Lower lobe of right lung (tissue), 2 donors: ENCODE results near the gene CCT3. TPM values are rescaled to one million over a fixed set of nuclear protein-coding genes. Genes with fewer than 3 reads are reported as not detected.

Experiments
- ATAC-seq, 2 donors: fragments of 200-7000 bp; cut with Tn5 transposase; one replicate each; pipeline ENCODE4 v1.9.1; 2020 to 2022; ENCODE audit warnings: mild to moderate bottlenecking in 2 of 2, moderate library complexity in 2 of 2
- DNase-seq: peaks from one replicate; pipeline ENCODE4 v3.0.0-alpha.2; 2020
- H3K27ac ChIP-seq: fragments of 200-600 bp; one replicate; pipeline ENCODE4 v1.8.0; 2022
- H3K27me3 ChIP-seq: fragments of 200-600 bp; one replicate; pipeline ENCODE4 v1.8.0; 2022; ENCODE audit warnings: low read depth
- H3K36me3 ChIP-seq: fragments of 200-600 bp; one replicate; pipeline ENCODE4 v1.8.0; 2022; ENCODE audit warnings: mild to moderate bottlenecking
- H3K4me1 ChIP-seq: fragments of 200-600 bp; one replicate; pipeline ENCODE4 v1.8.0; 2022
- H3K4me3 ChIP-seq: fragments of 200-600 bp; one replicate; pipeline ENCODE4 v1.8.0; 2022; ENCODE audit warnings: mild to moderate bottlenecking
- H3K9me3 ChIP-seq: fragments of 200-600 bp; one replicate; pipeline ENCODE4 v1.8.0; 2022
- intact Hi-C: fragments of 100-400 bp; cut with DNase I; formaldehyde crosslinking; loops from one replicate; pipeline ENCODE4 v1.11.0; 2022
- total RNA-seq: library from RNA; stranded (reverse); fragmentation: NEBNext Ultra II Directional; extraction: Animal tissue kit (Norgen Biotek cat#: 25700); gene quantifications from one replicate; pipeline ENCODE4 v1.2.1, GENCODE V29; 2021
- TF ChIP-seq, protein P1 (sequence below): fragments of 200-600 bp; IDR thresholded peaks from one replicate; pipeline ENCODE4 v1.8.0; 2022; ENCODE audit warnings: antibody characterized with exemption, mild to moderate bottlenecking
- donor health status: DM: no; HTN: yes; CAD: no; lungs with severe emphysema.

CCT3 gene
- total RNA-seq, 1 donor from 2014 or later = 117 TPM

DNA sequence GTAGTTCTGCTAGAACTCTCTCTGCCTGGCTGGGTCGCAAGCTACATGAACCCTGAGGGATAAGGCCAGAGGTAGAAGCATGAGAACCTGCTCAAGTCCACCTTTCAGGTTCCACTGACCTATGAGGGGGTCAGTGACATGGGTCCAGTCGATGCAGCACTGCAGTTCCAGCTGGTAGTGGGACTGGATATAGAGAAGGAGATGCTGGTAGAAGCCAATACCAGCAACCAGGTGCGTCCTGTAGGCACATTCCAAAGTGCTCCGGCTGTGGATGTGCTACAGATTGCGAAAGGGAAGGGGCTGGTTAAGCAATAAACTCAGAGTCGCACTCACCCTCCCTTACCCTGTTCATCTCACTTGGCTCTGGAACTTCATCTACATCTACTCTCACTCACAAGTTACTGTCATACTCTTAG is 61.1 kb downstream of the CCT3 start:
- no peaks in the 10 kb centered on the region for H3K9me3 ChIP-seq
- TF ChIP-seq, protein P1, sequence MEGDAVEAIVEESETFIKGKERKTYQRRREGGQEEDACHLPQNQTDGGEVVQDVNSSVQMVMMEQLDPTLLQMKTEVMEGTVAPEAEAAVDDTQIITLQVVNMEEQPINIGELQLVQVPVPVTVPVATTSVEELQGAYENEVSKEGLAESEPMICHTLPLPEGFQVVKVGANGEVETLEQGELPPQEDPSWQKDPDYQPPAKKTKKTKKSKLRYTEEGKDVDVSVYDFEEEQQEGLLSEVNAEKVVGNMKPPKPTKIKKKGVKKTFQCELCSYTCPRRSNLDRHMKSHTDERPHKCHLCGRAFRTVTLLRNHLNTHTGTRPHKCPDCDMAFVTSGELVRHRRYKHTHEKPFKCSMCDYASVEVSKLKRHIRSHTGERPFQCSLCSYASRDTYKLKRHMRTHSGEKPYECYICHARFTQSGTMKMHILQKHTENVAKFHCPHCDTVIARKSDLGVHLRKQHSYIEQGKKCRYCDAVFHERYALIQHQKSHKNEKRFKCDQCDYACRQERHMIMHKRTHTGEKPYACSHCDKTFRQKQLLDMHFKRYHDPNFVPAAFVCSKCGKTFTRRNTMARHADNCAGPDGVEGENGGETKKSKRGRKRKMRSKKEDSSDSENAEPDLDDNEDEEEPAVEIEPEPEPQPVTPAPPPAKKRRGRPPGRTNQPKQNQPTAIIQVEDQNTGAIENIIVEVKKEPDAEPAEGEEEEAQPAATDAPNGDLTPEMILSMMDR = no peak
- DNase-seq (no peak), ATAC-seq (peak; percentile 13 to 23)
- peak overlapping the region; percentile 3 for H3K27ac ChIP-seq
- no peak overlapping the region for H3K4me3 ChIP-seq
- H3K36me3 ChIP-seq = peaks cover 79% of the 10 kb centered on the region
- intact Hi-C loops = no loop called here
- no peaks in the 10 kb centered on the region for H3K27me3 ChIP-seq
- peaks cover 19% of the 10 kb centered on the region for H3K4me1 ChIP-seq

DNA sequence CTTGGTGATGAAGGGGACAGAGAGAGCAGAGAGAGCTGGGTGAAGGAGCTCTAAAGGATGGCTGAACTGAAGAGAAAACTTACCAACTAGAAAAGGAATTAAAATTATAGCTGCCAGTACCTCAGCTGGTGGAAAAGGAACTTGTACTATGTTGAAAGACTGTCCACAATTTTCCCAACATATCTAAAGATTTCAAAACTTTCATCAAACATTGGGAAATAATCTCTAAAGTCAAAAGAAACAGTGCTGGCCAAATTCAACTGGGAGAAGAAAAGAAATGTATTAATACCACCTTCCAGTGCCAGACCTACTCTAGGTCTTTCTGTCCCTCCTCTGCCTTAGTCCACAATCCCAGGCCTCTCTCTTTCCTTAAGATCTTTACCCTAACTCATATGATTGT is 61.6 kb downstream of the CCT3 start:
- Histone ChIP-seq H3K9me3 (no peaks in the 10 kb centered on the region), H3K27me3 (no peaks in the 10 kb centered on the region), H3K36me3 (peaks cover 83% of the 10 kb centered on the region), H3K4me1 (peaks cover 16% of the 10 kb centered on the region), H3K27ac (peak overlapping the region; percentile 3), H3K4me3 (no peak overlapping the region)
- DNase-seq (no peak), ATAC-seq (no peak)
- intact Hi-C loops = no loop called here
- TF ChIP-seq, protein P1 = no peak

DNA sequence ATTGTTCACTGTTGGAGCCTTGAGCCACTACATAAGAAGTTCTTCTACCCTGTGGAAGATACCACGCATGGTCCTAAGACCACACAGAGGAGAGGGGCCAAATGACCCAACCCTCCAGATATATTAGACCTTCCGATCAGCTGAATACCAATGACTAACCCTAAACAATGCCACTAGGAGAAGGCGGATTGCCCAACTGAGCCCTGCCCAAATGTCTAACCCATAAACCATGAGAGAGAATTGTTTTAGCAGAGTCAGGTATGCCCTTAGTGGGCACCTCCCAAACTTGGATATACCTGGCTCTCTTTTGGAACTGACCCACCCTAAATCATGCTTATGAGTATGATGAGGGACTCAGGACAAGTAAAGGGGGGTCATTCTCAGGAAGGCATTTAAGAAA is 67.8 kb downstream of the CCT3 start:
- TF ChIP-seq, protein P1 = no peak
- no peaks in the 10 kb centered on the region for H3K27me3 ChIP-seq
- no peak overlapping the region for H3K4me3 ChIP-seq
- no peaks in the 10 kb centered on the region for H3K9me3 ChIP-seq
- H3K4me1 ChIP-seq = no peaks in the 10 kb centered on the region
- no peak overlapping the region for H3K27ac ChIP-seq
- DNase-seq = no peak
- peaks cover 100% of the 10 kb centered on the region for H3K36me3 ChIP-seq
- ATAC-seq = no peak
- intact Hi-C loops = no loop called here

- no peak overlapping the region for H3K27ac ChIP-seq
- ATAC-seq (no peak), DNase-seq (no peak)
- H3K36me3 ChIP-seq = peaks cover 98% of the 10 kb centered on the region
- no peaks in the 10 kb centered on the region for H3K4me1 ChIP-seq
- H3K9me3 ChIP-seq = no peaks in the 10 kb centered on the region
- H3K4me3 ChIP-seq = no peak overlapping the region
- TF ChIP-seq, protein P1 = no peak
- intact Hi-C loops = no loop called here
- no peaks in the 10 kb centered on the region for H3K27me3 ChIP-seq
Observed at GRCh38 chr1:156268336-156268735, 69.8 kb downstream of the CCT3 start.

DNA sequence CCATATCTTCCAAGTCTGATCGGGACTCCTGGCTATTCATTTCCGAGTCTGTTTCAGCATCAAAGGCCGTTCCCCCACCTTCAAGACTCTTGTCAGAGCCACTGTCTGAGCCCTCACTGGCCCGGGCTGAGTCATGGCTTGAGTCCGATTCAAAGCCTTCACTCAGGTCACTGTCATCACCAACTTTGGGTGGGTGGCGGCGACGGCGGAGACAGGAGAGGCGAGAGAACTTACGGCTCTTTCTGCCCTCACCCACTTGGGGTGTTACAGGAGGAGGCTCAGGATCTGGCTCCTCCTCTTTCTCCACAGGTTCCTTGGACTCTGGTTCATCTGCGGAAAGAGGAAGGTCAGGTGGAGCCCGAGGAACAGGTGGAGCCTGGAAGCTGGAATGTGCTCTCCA is 72.0 kb downstream of the CCT3 start:
- no peaks in the 10 kb centered on the region for H3K27me3 ChIP-seq
- H3K27ac ChIP-seq = no peak overlapping the region
- no peak overlapping the region for H3K4me3 ChIP-seq
- TF ChIP-seq, protein P1 = no peak
- H3K4me1 ChIP-seq = no peaks in the 10 kb centered on the region
- ATAC-seq (no peak), DNase-seq (no peak)
- intact Hi-C loops = no loop called here
- H3K36me3 ChIP-seq = peaks cover 98% of the 10 kb centered on the region
- no peaks in the 10 kb centered on the region for H3K9me3 ChIP-seq

DNA sequence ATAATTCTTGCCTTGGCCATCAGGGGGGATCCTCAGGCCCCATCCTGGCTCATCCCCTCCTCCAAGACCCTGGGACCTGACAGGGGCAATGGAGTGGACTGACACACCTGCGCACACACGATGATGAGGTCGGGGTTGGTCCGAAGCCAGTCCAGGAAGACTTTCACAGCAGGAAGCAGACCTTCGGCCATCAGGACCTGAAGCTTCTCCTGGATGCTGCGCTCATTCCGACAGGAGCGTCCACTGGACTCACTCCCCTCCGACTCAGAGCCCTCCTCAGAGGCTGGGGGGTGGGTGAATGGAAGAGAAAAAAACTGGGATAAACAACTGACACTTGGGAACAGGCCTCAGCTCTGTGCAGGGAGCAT is 74.8 kb downstream of the CCT3 start:
- no peaks in the 10 kb centered on the region for H3K27me3 ChIP-seq
- no peaks in the 10 kb centered on the region for H3K9me3 ChIP-seq
- no peak overlapping the region for H3K27ac ChIP-seq
- TF ChIP-seq, protein P1 = no peak
- intact Hi-C loops = no loop called here
- DNase-seq = no peak
- ATAC-seq = peak in 1 of 2 donors; percentile 8
- H3K4me3 ChIP-seq = no peak overlapping the region
- H3K4me1 ChIP-seq = no peaks in the 10 kb centered on the region
- peaks cover 98% of the 10 kb centered on the region for H3K36me3 ChIP-seq
